ENCODE measurements around the gene RPL38.

DNA sequence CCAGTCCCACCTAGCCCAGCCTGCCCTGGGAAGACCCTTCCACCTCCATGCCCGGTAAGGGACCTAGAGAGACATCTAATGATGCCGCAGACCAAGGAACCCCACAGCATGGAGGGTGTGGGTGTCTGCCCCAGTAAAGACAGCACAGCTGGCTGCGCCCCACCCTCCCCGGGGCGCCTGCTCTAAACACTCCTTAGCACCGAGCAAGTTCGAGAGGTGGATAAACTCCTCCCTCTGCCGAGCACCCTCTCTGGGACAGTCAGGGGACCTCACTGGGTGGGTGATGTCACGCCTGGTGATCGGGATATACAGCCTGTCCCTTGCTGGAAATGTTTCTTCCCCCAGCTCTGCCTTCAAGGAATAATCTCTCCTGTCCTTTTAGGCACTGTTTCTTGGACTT, 53.8 kb downstream of the RPL38 start:
- TF ChIP-seq, protein P1, sequence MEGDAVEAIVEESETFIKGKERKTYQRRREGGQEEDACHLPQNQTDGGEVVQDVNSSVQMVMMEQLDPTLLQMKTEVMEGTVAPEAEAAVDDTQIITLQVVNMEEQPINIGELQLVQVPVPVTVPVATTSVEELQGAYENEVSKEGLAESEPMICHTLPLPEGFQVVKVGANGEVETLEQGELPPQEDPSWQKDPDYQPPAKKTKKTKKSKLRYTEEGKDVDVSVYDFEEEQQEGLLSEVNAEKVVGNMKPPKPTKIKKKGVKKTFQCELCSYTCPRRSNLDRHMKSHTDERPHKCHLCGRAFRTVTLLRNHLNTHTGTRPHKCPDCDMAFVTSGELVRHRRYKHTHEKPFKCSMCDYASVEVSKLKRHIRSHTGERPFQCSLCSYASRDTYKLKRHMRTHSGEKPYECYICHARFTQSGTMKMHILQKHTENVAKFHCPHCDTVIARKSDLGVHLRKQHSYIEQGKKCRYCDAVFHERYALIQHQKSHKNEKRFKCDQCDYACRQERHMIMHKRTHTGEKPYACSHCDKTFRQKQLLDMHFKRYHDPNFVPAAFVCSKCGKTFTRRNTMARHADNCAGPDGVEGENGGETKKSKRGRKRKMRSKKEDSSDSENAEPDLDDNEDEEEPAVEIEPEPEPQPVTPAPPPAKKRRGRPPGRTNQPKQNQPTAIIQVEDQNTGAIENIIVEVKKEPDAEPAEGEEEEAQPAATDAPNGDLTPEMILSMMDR (IDR thresholded peaks at IDR 0.05), result no peak
- TF ChIP-seq EZH2phosphoT487 (IDR thresholded peaks at IDR 0.05) (no peak), EZH2 (IDR thresholded peaks at IDR 0.05) (no peak)
